HEK293 (cell line): ENCODE results near the gene TBRG1.

Experiments
- REST ChIP-seq: fragments of 450-650 bp; formaldehyde crosslinking; IDR thresholded peaks from 2 replicates; pipeline ENCODE4 v1.5.1; 2016; ENCODE audit warnings: missing biosample characterization, missing genetic modification characterization
- SCRT1 ChIP-seq: fragments of 450-650 bp; formaldehyde crosslinking; IDR thresholded peaks from 2 replicates; pipeline ENCODE4 v1.5.1; 2016; ENCODE audit warnings: missing biosample characterization, missing genetic modification characterization, borderline replicate concordance
- YY1 ChIP-seq: fragments of 450-650 bp; formaldehyde crosslinking; IDR thresholded peaks from 2 replicates; pipeline ENCODE4 v1.5.1; 2018; ENCODE audit warnings: missing biosample characterization, missing genetic modification characterization
- ZNF146 ChIP-seq: fragments of 450-650 bp; formaldehyde crosslinking; IDR thresholded peaks from 2 replicates; pipeline ENCODE4 v1.5.1; 2016; ENCODE audit warnings: missing biosample characterization, missing genetic modification characterization
- ZNF585B ChIP-seq: fragments of 450-650 bp; formaldehyde crosslinking; IDR thresholded peaks from 2 replicates; pipeline ENCODE4 v1.5.1; 2016; ENCODE audit warnings: missing biosample characterization, missing genetic modification characterization
- ZNF596 ChIP-seq: fragments of 450-650 bp; IDR thresholded peaks from 2 replicates; pipeline ENCODE4 v1.5.0; 2018; ENCODE audit warnings: missing biosample characterization, mild to moderate bottlenecking, missing genetic modification characterization, moderate library complexity
- TF ChIP-seq, protein P1 (sequence below): fragments of 450-650 bp; formaldehyde crosslinking; IDR thresholded peaks from 2 replicates; pipeline ENCODE4 v1.5.1; 2016; ENCODE audit warnings: missing biosample characterization, missing genetic modification characterization

- TF ChIP-seq, protein P1, sequence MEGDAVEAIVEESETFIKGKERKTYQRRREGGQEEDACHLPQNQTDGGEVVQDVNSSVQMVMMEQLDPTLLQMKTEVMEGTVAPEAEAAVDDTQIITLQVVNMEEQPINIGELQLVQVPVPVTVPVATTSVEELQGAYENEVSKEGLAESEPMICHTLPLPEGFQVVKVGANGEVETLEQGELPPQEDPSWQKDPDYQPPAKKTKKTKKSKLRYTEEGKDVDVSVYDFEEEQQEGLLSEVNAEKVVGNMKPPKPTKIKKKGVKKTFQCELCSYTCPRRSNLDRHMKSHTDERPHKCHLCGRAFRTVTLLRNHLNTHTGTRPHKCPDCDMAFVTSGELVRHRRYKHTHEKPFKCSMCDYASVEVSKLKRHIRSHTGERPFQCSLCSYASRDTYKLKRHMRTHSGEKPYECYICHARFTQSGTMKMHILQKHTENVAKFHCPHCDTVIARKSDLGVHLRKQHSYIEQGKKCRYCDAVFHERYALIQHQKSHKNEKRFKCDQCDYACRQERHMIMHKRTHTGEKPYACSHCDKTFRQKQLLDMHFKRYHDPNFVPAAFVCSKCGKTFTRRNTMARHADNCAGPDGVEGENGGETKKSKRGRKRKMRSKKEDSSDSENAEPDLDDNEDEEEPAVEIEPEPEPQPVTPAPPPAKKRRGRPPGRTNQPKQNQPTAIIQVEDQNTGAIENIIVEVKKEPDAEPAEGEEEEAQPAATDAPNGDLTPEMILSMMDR (tag by site-specific recombination): no peak
- TF ChIP-seq ZNF146 (tag by site-specific recombination): no peak
- no peak for TF ChIP-seq REST (tag by site-specific recombination)
- TF ChIP-seq YY1 (tag by site-specific recombination): no peak
- TF ChIP-seq SCRT1 (tag by site-specific recombination): no peak
- no peak for TF ChIP-seq ZNF585B
- no peak for TF ChIP-seq ZNF596 (tag by site-specific recombination)
Observed at GRCh38 chr11:124611064-124611463, 11.6 kb upstream of the TBRG1 start, which contains the start of gene PANX3.
